Neural cell (in vitro differentiated cells): ENCODE results near the gene GNG11. TPM values are rescaled to one million over a fixed set of nuclear protein-coding genes. Genes with fewer than 3 reads are reported as not detected.

ENCODE experiments used
- H2AFZ ChIP-seq: fragments of 200-600, 300-800 bp; sonication (generic), shearing (Covaris generic); 2 replicates; pipeline ENCODE4 v1.6.0; 2014; ENCODE audit warnings: low read depth, mild to moderate bottlenecking, antibody characterized with exemption, low read length, moderate library complexity
- H3F3A ChIP-seq: fragments of 200-600 bp; shearing (Covaris generic); 2 replicates; pipeline ENCODE4 v1.6.1; 2016; ENCODE audit warnings: mild to moderate bottlenecking, moderate library complexity, mixed read lengths, antibody characterized with exemption, low read length; ENCODE audit not compliant: insufficient read depth, poor library complexity, severe bottlenecking
- H3K27ac ChIP-seq: fragments of 200-600, 300-800 bp; sonication (generic), shearing (Covaris generic); 2 replicates; pipeline ENCODE4 v1.5.1; 2014; ENCODE audit warnings: mild to moderate bottlenecking, low read length, moderate library complexity
- H3K27me3 ChIP-seq: fragments of 300-800, 200-600 bp; sonication (generic), shearing (Covaris generic); 2 replicates; pipeline ENCODE4 v1.6.0; 2014; ENCODE audit warnings: mild to moderate bottlenecking, low read depth, low read length, moderate library complexity; ENCODE audit not compliant: insufficient read depth
- H3K36me3 ChIP-seq: fragments of 300-800, 200-600 bp; sonication (generic), shearing (Covaris generic); 2 replicates; pipeline ENCODE4 v1.5.1; 2014; ENCODE audit warnings: mild to moderate bottlenecking, antibody characterized with exemption, low read length, moderate library complexity; ENCODE audit not compliant: insufficient read depth
- H3K4me2 ChIP-seq: fragments of 300-800, 200-600 bp; sonication (generic), shearing (Covaris generic); 2 replicates; pipeline ENCODE4 v1.6.0; 2014; ENCODE audit warnings: mild to moderate bottlenecking, low read length
- H3K4me3 ChIP-seq: fragments of 300-800, 200-600 bp; sonication (generic), shearing (Covaris generic); 2 replicates; pipeline ENCODE4 v1.5.1; 2014; ENCODE audit warnings: mild to moderate bottlenecking, low read length, moderate library complexity
- H3K79me2 ChIP-seq: fragments of 200-600 bp; shearing (Covaris generic); replicated peaks from 2 replicates; pipeline ENCODE4 v1.6.0; 2014; ENCODE audit warnings: mild to moderate bottlenecking, low read length, moderate library complexity; ENCODE audit not compliant: insufficient read depth
- H3K9ac ChIP-seq: fragments of 300-800, 200-600 bp; sonication (generic), shearing (Covaris generic); 2 replicates; pipeline ENCODE4 v1.6.1; 2016; ENCODE audit warnings: mild to moderate bottlenecking, low read length, mixed read lengths
- H3K9me2 ChIP-seq: fragments of 200-600 bp; shearing (Covaris generic); 2 replicates; pipeline ENCODE4 v1.6.1; 2016; ENCODE audit warnings: mild to moderate bottlenecking, low read length, mixed read lengths; ENCODE audit not compliant: insufficient read depth
- H3K9me3 ChIP-seq: fragments of 200-600, 300-800 bp; sonication (generic), shearing (Covaris generic); 2 replicates; pipeline ENCODE4 v1.6.1; 2016; ENCODE audit warnings: mild to moderate bottlenecking, mixed run types, low read length, moderate library complexity, mixed read lengths
- H4K20me1 ChIP-seq: fragments of 200-600 bp; shearing (Covaris generic); 2 replicates; pipeline ENCODE4 v1.6.1; 2016; ENCODE audit warnings: mild to moderate bottlenecking, mixed run types; ENCODE audit not compliant: insufficient read depth
- CTCF ChIP-seq: fragments of 450-650 bp; IDR thresholded peaks from 2 replicates; pipeline ENCODE4 v1.5.1; 2014; ENCODE audit warnings: antibody characterized with exemption, mild to moderate bottlenecking, moderate library complexity; ENCODE audit not compliant: poor library complexity, severe bottlenecking
- EP300 ChIP-seq: fragments of 450-650 bp; conservative IDR thresholded peaks from 2 replicates; pipeline ENCODE4 v1.6.1; 2014; ENCODE audit warnings: antibody characterized with exemption, mild to moderate bottlenecking, moderate library complexity; ENCODE audit not compliant: poor library complexity, severe bottlenecking
- MXI1 ChIP-seq: fragments of 450-650 bp; conservative IDR thresholded peaks from 2 replicates; pipeline ENCODE4 v1.6.1; 2014; ENCODE audit warnings: antibody characterized with exemption, mild to moderate bottlenecking; ENCODE audit not compliant: poor library complexity, severe bottlenecking
- POLR2AphosphoS5 ChIP-seq: IDR thresholded peaks from 2 replicates; pipeline ENCODE4 v1.6.1; 2012
- RAD21 ChIP-seq: fragments of 450-650 bp; conservative IDR thresholded peaks from 2 replicates; pipeline ENCODE4 v1.6.1; 2014; ENCODE audit warnings: antibody characterized with exemption, mild to moderate bottlenecking, moderate library complexity
- REST ChIP-seq: IDR thresholded peaks from 2 replicates; pipeline ENCODE4 v1.6.1; 2012; ENCODE audit warnings: borderline replicate concordance
- TAF1 ChIP-seq: IDR thresholded peaks from 2 replicates; pipeline ENCODE4 v1.6.1; 2012; ENCODE audit warnings: low read depth
- polyA minus RNA-seq: library from RNA; depleted of rRNA, polyadenylated mRNA; stranded (reverse); fragments of >200 nt; gene quantifications from 2 replicates; pipeline ENCODE4 v1.2.3, GENCODE V29; 2014
- polyA plus RNA-seq: library from polyadenylated mRNA; depleted of rRNA; stranded (reverse); fragments of >200 nt; gene quantifications from 2 replicates; pipeline ENCODE4 v1.2.3, GENCODE V29; 2014

Gene GNG11
- polyA plus RNA-seq (0.16 and 0.25 TPM in 2 replicates), polyA minus RNA-seq (not detected in 2 replicates)

GRCh38 chr7:93921607-93922566 lies at the start of gene GNG11:
TSS of gene GNG11 (plus strand) at chr7:93921735. CDS start at chr7:93922138, 403 bp downstream.
- no peaks in the 10 kb centered on the region for H3K9me2 ChIP-seq
- H3K4me2 ChIP-seq: no peak within 1 kb of the TSS
- H3K9ac ChIP-seq: no peak within 1 kb of the TSS
- no peak within 1 kb of the TSS for H2AFZ ChIP-seq
- no peak within 1 kb of the TSS for H3K27ac ChIP-seq
- peaks cover 8% of the 10 kb centered on the region for H3K27me3 ChIP-seq
- H3F3A ChIP-seq: no peaks in the 10 kb centered on the region
- peak within 1 kb of the TSS; percentile 52 for H3K4me3 ChIP-seq
- H3K79me2 ChIP-seq: no peaks in the 10 kb centered on the region
- H3K36me3 ChIP-seq: no peaks in the 10 kb centered on the region
- no peaks in the 10 kb centered on the region for H3K9me3 ChIP-seq
- no peaks in the 10 kb centered on the region for H4K20me1 ChIP-seq
- no peak for TF ChIP-seq MXI1
- TF ChIP-seq TAF1: no peak
- TF ChIP-seq RAD21: no peak
- TF ChIP-seq POLR2AphosphoS5: no peak
- no peak for TF ChIP-seq EP300
- no peak for TF ChIP-seq REST

- Histone ChIP-seq H3K27ac (no peak overlapping the region), H3K79me2 (no peaks in the 10 kb centered on the region), H3K4me3 (no peak overlapping the region), H4K20me1 (no peaks in the 10 kb centered on the region), H3K9me2 (no peaks in the 10 kb centered on the region), H3K4me2 (no peak overlapping the region), H3F3A (no peaks in the 10 kb centered on the region), H3K9ac (no peak overlapping the region), H3K9me3 (peaks cover 7% of the 10 kb centered on the region), H2AFZ (no peak overlapping the region), H3K36me3 (no peaks in the 10 kb centered on the region), H3K27me3 (no peaks in the 10 kb centered on the region)
- no peak for TF ChIP-seq CTCF
These were observed 47.4 kb upstream of the GNG11 start for GRCh38 chr7:93873998-93874574.

- H3K9me2 ChIP-seq: no peaks in the 10 kb centered on the region
- H3K9me3 ChIP-seq: peaks cover 7% of the 10 kb centered on the region
- H3K27me3 ChIP-seq: no peaks in the 10 kb centered on the region
- H3K27ac ChIP-seq: no peak overlapping the region
- no peaks in the 10 kb centered on the region for H3K79me2 ChIP-seq
- H3F3A ChIP-seq: no peaks in the 10 kb centered on the region
- no peak overlapping the region for H3K4me3 ChIP-seq
- H3K36me3 ChIP-seq: no peaks in the 10 kb centered on the region
- no peak overlapping the region for H3K4me2 ChIP-seq
- H2AFZ ChIP-seq: no peak overlapping the region
- TF ChIP-seq CTCF (no peak), RAD21 (no peak), POLR2AphosphoS5 (no peak)
- H4K20me1 ChIP-seq: no peaks in the 10 kb centered on the region
- H3K9ac ChIP-seq: no peak overlapping the region
These were observed 43.8 kb upstream of the GNG11 start for GRCh38 chr7:93877742-93878141.
